GM23338 (cell line): ENCODE measurements around the gene PSMD14. TPM values are rescaled to one million over a fixed set of nuclear protein-coding genes. Genes with fewer than 3 reads are reported as not detected.
"Not testable (repeated sequence)": the region's sequence is repeated elsewhere in the genome, so short reads cannot be mapped to it uniquely, and the experiment has no call there.

Experiments used
- ATAC-seq: fragments of 200-7000 bp; cut with Tn5 transposase; 3 replicates; pipeline ENCODE4 v1.9.1; 2020
- DNase-seq: peaks from one replicate; pipeline ENCODE4 v3.0.0-alpha.2; 2015; ENCODE audit warnings: low spot score
- H2AFZ ChIP-seq: fragments of 200-600 bp; sonication (generic); 2 replicates; pipeline ENCODE4 v1.8.0; 2016; ENCODE audit warnings: antibody characterized with exemption, mild to moderate bottlenecking, moderate library complexity
- H3F3A ChIP-seq: fragments of 200-600 bp; sonication (generic); replicated peaks from 2 replicates; pipeline ENCODE4 v1.8.0; 2017; ENCODE audit warnings: antibody characterized with exemption, mixed run types, low read depth
- H3K27ac ChIP-seq: fragments of 200-600 bp; sonication (generic); 2 replicates; pipeline ENCODE4 v1.6.1; 2016; ENCODE audit warnings: low read depth
- H3K27me3 ChIP-seq: fragments of 200-600 bp; sonication (generic); 2 replicates; pipeline ENCODE4 v1.8.0; 2016; ENCODE audit warnings: mild to moderate bottlenecking, mixed run types, moderate library complexity; ENCODE audit not compliant: insufficient read depth
- H3K36me3 ChIP-seq: fragments of 200-600 bp; sonication (generic); 2 replicates; pipeline ENCODE4 v1.8.0; 2016; ENCODE audit warnings: mild to moderate bottlenecking; ENCODE audit not compliant: insufficient read depth
- H3K4me1 ChIP-seq: fragments of 200-600 bp; sonication (generic); 2 replicates; pipeline ENCODE4 v1.8.0; 2016; ENCODE audit warnings: mild to moderate bottlenecking, moderate library complexity; ENCODE audit not compliant: insufficient read depth
- H3K4me2 ChIP-seq: fragments of 200-600 bp; sonication (generic); 2 replicates; pipeline ENCODE4 v1.7.1; 2017; ENCODE audit warnings: mixed run types
- H3K4me3 ChIP-seq: fragments of 200-600 bp; sonication (generic); 2 replicates; pipeline ENCODE4 v1.6.1; 2016; ENCODE audit warnings: mixed run types
- H3K79me2 ChIP-seq: fragments of 200-600 bp; sonication (generic); replicated peaks from 2 replicates; pipeline ENCODE4 v1.8.0; 2017; ENCODE audit warnings: mild to moderate bottlenecking; ENCODE audit not compliant: insufficient read depth
- H3K9me2 ChIP-seq: fragments of 200-600 bp; sonication (generic); 2 replicates; pipeline ENCODE4 v1.8.0; 2017; ENCODE audit not compliant: insufficient read depth
- H4K20me1 ChIP-seq: fragments of 200-600 bp; sonication (generic); replicated peaks from 2 replicates; pipeline ENCODE4 v1.8.0; 2017; ENCODE audit warnings: mild to moderate bottlenecking; ENCODE audit not compliant: insufficient read depth
- H3K27ac Mint-ChIP-seq: 2 replicates; pipeline ENCODE4 v1.8.0; 2020; ENCODE audit warnings: inconsistent platforms, mild to moderate bottlenecking, moderate library complexity, mixed read lengths
- H3K27me3 Mint-ChIP-seq: 3 replicates; pipeline ENCODE4 v1.8.0; 2022; ENCODE audit warnings: low read depth, mild to moderate bottlenecking, moderate library complexity, mixed read lengths, inconsistent platforms; ENCODE audit not compliant: insufficient read depth, poor library complexity
- H3K36me3 Mint-ChIP-seq: 3 replicates; pipeline ENCODE4 v1.8.0; 2021; ENCODE audit warnings: low read depth, mild to moderate bottlenecking, inconsistent platforms, moderate library complexity, mixed read lengths
- H3K4me1 Mint-ChIP-seq: 3 replicates; pipeline ENCODE4 v1.8.0; 2020; ENCODE audit warnings: mild to moderate bottlenecking, inconsistent platforms, mixed read lengths
- H3K4me3 Mint-ChIP-seq: 3 replicates; pipeline ENCODE4 v1.8.0; 2021; ENCODE audit warnings: moderate library complexity, mild to moderate bottlenecking, inconsistent platforms, mixed read lengths
- H3K9me3 Mint-ChIP-seq: 3 replicates; pipeline ENCODE4 v1.8.0; 2020; ENCODE audit warnings: moderate library complexity, mild to moderate bottlenecking, inconsistent platforms, mixed read lengths
- CREB1 ChIP-seq: fragments of 250-450 bp; sonication (Bioruptor Pico); IDR thresholded peaks from 2 replicates; pipeline ENCODE4 v1.5.0; 2020; ENCODE audit warnings: low read depth, mild to moderate bottlenecking, moderate library complexity
- CTCF ChIP-seq, 2 experiments: fragments of 200-600 bp in 1 of 2; sonication (generic) in 1 of 2; conservative IDR thresholded peaks; 2 replicates each; pipeline versions ENCODE4 v1.5.1 to v1.6.1; 2016 to 2017; ENCODE audit warnings: antibody characterized with exemption in 2 of 2, low read depth in 2 of 2, mild to moderate bottlenecking in 2 of 2, moderate library complexity in 1 of 2
- ETS1 ChIP-seq: IDR thresholded peaks from 2 replicates; pipeline ENCODE4 v1.6.1; 2016; ENCODE audit warnings: antibody characterized with exemption
- EZH2 ChIP-seq: fragments of 200-600 bp; sonication (generic); IDR thresholded peaks from one replicate; pipeline ENCODE4 v1.8.0; 2017; ENCODE audit warnings: antibody characterized with exemption, mild to moderate bottlenecking, low read depth; ENCODE audit not compliant: unreplicated experiment
- polyA plus RNA-seq: library from polyadenylated mRNA; unstranded; fragments of >200 nt; fragmentation: Nextera tagmentation; extraction: Ambion mirVana; gene quantifications from 2 replicates; pipeline ENCODE4 v1.2.1, GENCODE V29; 2016
- total RNA-seq: library from RNA; depleted of rRNA; stranded (reverse); fragments of >200 nt; shearing (Covaris generic); gene quantifications from 2 replicates; pipeline ENCODE4 v1.2.3, GENCODE V29; 2014

The PSMD14 gene
- total and polyA plus RNA-seq, 2 experiments from 2014 or later: 92.2 to 123 TPM

- peak; percentile 72 to 91 for TF ChIP-seq CTCF (conservative IDR thresholded peaks at IDR 0.05; ENCODE audit: low read depth in 2 of 2)
- TF ChIP-seq ETS1: no peak
- TF ChIP-seq EZH2: no peak
- TF ChIP-seq CREB1 (CRISPR knock-in tag): no peak
These were observed 35.0 kb upstream of the PSMD14 start (continued) for GRCh38 chr2:161273038-161273760.

- H3K4me1 ChIP-seq, H3K4me3 ChIP-seq, H3K9me2 ChIP-seq, H3K4me2 ChIP-seq, ATAC-seq, H3K27me3 ChIP-seq, H3K27ac ChIP-seq, H3K4me1 Mint-ChIP-seq, H3K36me3 ChIP-seq, H3K36me3 Mint-ChIP-seq, H3K9me3 Mint-ChIP-seq, H4K20me1 ChIP-seq, H3K27ac Mint-ChIP-seq, H3K4me3 Mint-ChIP-seq, H2AFZ ChIP-seq, H3K27me3 Mint-ChIP-seq, H3F3A ChIP-seq, H3K79me2 ChIP-seq: not testable (repeated sequence)
- peak; percentile 28 for DNase-seq
These were observed 29.5 kb upstream of the PSMD14 start for GRCh38 chr2:161278564-161279229.

GRCh38 chr2:161279230-161279815, 28.9 kb upstream of the PSMD14 start:
- not testable (repeated sequence) for H3K36me3 ChIP-seq, H3K4me1 Mint-ChIP-seq

More at GRCh38 chr2:161279230-161279815, 28.9 kb upstream of the PSMD14 start:
- H2AFZ ChIP-seq, H3K4me1 ChIP-seq, H3K9me3 Mint-ChIP-seq, H3K27me3 Mint-ChIP-seq, H3K9me2 ChIP-seq, ATAC-seq, H4K20me1 ChIP-seq, H3F3A ChIP-seq, H3K36me3 Mint-ChIP-seq, H3K4me3 ChIP-seq, H3K4me3 Mint-ChIP-seq, H3K4me2 ChIP-seq, H3K27ac ChIP-seq, DNase-seq, H3K27me3 ChIP-seq, H3K79me2 ChIP-seq, H3K27ac Mint-ChIP-seq: not testable (repeated sequence)
